Measurements from ENCODE around the gene HDAC4.

The HDAC4 gene

GRCh38 chr2:239258248-239258647 lies 142.6 kb downstream of the HDAC4 start:
- H3K4me3 ChIP-seq (ENCODE audit: control insufficient read depth, low read depth, low read length), result no peak overlapping the region
- no peak for DNase-seq (ENCODE audit: low read depth)
- TF ChIP-seq, protein P1, sequence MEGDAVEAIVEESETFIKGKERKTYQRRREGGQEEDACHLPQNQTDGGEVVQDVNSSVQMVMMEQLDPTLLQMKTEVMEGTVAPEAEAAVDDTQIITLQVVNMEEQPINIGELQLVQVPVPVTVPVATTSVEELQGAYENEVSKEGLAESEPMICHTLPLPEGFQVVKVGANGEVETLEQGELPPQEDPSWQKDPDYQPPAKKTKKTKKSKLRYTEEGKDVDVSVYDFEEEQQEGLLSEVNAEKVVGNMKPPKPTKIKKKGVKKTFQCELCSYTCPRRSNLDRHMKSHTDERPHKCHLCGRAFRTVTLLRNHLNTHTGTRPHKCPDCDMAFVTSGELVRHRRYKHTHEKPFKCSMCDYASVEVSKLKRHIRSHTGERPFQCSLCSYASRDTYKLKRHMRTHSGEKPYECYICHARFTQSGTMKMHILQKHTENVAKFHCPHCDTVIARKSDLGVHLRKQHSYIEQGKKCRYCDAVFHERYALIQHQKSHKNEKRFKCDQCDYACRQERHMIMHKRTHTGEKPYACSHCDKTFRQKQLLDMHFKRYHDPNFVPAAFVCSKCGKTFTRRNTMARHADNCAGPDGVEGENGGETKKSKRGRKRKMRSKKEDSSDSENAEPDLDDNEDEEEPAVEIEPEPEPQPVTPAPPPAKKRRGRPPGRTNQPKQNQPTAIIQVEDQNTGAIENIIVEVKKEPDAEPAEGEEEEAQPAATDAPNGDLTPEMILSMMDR (conservative IDR thresholded peaks at IDR 0.05; ENCODE audit: control insufficient read depth, insufficient read depth, low read depth, low read length), result no peak

- TF ChIP-seq, protein P1 (conservative IDR thresholded peaks at IDR 0.05; ENCODE audit: control insufficient read depth, insufficient read depth, low read depth, low read length), result no peak
- H3K4me3 ChIP-seq (ENCODE audit: control insufficient read depth, low read depth, low read length), result no peak overlapping the region
- peak; percentile 92 for DNase-seq (ENCODE audit: low read depth)
Measured at GRCh38 chr2:239257511-239257937, 143.3 kb downstream of the HDAC4 start.

GRCh38 chr2:239256350-239256743 lies 144.5 kb downstream of the HDAC4 start:
- H3K4me3 ChIP-seq (ENCODE audit: control insufficient read depth, low read depth, low read length), result no peak overlapping the region

GRCh38 chr2:239255628-239256349 lies 145.0 kb downstream of the HDAC4 start:
- DNase-seq (ENCODE audit: low read depth), result no peak
- H3K4me3 ChIP-seq (ENCODE audit: control insufficient read depth, low read depth, low read length), result no peak overlapping the region
- TF ChIP-seq, protein P1 (conservative IDR thresholded peaks at IDR 0.05; ENCODE audit: control insufficient read depth, insufficient read depth, low read depth, low read length), result no peak

More at GRCh38 chr2:239256350-239256743, 144.5 kb downstream of the HDAC4 start:
- DNase-seq (ENCODE audit: low read depth), result no peak
- TF ChIP-seq, protein P1 (conservative IDR thresholded peaks at IDR 0.05; ENCODE audit: control insufficient read depth, insufficient read depth, low read depth, low read length), result no peak

GRCh38 chr2:239255218-239255617 lies 145.6 kb downstream of the HDAC4 start:
- H3K4me3 ChIP-seq (ENCODE audit: control insufficient read depth, low read depth, low read length), result no peak overlapping the region
- DNase-seq (ENCODE audit: low read depth), result no peak
- TF ChIP-seq, protein P1 (conservative IDR thresholded peaks at IDR 0.05; ENCODE audit: control insufficient read depth, insufficient read depth, low read depth, low read length), result no peak

DNA sequence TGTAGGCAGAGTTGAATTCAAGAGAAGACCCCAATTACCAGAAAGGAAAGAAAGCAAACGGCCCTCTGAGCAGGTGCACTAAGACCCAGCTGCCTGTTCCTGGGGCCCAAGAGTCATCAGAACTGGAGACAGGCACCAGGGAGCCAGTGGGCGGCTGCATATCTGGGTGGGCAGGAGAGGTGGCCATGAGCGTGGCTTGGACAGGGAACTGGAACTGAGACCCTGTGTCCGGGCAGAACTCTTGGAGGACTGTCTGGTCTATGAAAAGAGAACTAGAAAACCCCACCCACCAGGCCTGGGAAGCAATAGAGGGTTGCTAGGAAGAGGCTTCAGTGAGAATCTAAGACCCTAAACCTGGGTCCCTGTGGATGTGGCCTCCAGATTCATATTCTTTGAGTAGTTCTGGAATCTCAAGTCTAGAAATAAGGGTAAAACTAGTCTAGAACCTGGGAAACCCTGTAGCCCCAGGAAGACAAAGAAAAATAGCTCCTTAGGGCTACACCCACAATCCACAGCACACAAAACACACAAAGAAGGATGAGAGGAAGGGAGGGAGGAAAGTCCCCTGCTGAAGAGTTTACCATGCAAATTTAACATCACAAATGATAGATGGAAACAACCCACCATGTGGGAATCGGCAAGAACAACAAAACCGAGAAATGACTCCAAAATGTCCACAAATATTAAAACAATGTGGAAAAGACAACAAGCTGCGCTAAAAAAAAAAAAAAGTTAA lies 147.0 kb downstream of the HDAC4 start:
- H3K4me3 ChIP-seq (ENCODE audit: control insufficient read depth, low read depth, low read length), result no peak overlapping the region
- DNase-seq (ENCODE audit: low read depth), result no peak
- TF ChIP-seq, protein P1 (conservative IDR thresholded peaks at IDR 0.05; ENCODE audit: control insufficient read depth, insufficient read depth, low read depth, low read length), result no peak

Data from fibroblast of mammary gland (primary cell).